ENCODE measurements around the gene KCNE2.

KCNE2 gene, protein sequence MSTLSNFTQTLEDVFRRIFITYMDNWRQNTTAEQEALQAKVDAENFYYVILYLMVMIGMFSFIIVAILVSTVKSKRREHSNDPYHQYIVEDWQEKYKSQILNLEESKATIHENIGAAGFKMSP

DNA sequence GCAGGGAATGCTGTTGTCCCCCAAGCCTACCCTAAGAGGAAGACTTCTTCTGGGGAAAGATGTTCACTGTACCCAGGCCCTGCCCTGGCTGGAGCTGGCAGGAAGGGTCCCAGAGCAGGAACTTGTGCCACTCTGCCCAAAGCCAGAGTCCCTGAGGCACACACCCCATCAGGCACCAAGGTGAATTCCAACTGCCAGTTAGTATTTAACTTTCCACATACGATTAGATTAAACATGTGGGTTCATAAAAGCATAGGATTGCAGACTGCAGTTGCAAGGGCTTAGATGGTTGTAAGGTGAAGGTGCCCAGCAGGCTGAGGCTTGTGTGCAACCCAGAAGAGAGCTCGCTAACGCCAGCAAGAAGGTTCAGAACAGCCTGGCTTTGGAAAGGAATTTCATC is at the start of gene KCNE2:
TSS of gene KCNE2 (plus strand) at position 274 of the 400 bp plus-strand sequence. CDS start 6,473 bp downstream, outside the sequence.
- DNase-seq (ENCODE audit: low read depth), result no peak

DNA sequence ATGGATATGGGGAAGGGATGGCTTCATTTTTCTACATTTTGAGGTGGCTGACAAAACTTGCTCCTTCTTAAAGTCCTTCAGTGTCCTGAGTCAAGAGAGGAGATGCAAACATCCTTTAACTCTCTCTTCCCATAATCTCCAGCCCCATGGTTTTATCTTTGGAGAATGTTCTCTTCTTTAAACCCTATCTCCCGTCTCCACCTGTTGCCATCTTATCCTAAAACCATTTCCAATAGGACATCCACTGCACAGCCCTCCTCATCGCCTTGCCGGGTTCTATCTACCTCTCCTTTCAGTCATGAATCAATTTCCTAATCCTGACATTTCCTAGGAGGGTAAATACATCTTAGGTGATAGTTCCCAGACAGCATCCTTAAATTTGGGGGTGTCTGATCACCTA is 44.2 kb upstream of the KCNE2 start:
- no peak for DNase-seq (ENCODE audit: low read depth)

DNA sequence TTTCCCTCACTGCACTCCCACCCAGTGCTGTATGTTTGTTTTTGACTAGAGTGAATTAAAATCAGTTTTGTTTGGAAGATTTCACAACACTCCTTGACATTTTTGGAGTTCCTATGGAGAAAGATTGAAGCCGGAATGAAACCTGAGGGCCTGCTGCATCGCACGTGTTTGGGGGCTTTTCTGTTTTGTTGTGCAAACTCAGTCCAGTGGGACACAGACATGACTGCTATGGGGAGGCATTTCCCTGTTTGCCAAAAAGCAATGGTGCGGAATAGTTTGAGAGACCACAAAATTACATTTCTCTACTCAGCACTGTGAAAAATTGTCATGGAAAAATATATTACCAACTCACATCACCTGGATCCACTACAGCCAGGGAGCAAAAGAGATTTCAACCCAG is 43.8 kb upstream of the KCNE2 start:
- no peak for DNase-seq (ENCODE audit: low read depth)

DNA sequence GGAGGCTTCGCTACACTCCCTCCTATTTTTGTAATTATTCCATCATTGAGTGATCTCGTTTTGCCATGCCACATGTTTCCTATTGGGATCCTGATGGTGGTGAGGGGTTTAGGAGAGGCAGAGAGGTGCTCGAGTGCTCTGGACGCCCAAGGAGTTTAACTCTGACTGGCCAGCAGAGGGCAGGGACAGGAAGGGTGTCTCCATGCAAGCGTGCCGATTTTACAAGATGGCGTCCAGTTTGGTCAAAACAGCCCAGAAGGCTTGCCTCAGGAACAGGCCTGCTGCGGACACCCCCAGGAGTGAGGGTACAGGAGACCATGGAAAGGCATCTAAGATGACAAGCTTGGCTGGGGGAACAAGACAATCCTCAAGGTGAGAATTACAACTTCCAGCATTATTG is 33.8 kb upstream of the KCNE2 start:
- DNase-seq (ENCODE audit: low read depth), result no peak

DNA sequence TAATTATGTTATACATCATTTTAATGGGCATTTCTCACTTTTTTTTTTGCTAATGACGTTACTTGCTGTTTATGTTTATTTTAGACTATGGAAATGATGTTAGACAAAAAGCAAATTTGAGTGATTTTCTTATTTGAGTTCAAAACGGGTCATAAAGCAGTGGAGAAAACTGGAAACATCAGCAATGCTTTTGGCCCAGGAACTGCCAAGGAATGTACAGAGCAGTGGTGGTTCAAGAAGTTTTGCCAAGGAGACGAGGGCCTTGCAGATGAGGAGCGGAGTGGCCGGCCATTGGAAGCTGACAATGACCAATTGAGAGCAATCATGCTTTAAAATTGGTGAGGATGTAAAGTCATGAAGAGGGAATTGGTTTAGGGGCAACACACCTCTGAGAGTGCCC is 32.1 kb upstream of the KCNE2 start:
- DNase-seq (ENCODE audit: low read depth), result no peak

DNA sequence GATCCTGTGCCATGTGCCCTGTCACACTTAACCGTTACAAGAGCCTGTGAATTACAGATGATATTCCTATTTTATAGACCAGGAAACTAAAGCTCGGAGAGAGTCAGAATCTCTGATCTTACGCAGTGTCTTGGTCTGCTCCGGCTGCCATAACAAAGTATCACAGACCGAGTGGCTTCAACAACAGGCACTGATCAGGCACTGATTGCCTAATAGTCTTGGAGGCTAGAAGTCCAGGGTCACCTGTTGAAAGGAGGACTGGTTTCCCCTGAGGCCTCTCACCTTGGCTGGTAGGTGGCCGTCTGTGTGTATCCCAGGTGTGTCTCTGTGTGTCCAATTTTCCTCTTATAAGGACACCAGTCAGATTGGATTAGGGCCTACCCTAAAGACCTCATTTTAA is 31.5 kb upstream of the KCNE2 start:
- no peak for DNase-seq (ENCODE audit: low read depth)

DNA sequence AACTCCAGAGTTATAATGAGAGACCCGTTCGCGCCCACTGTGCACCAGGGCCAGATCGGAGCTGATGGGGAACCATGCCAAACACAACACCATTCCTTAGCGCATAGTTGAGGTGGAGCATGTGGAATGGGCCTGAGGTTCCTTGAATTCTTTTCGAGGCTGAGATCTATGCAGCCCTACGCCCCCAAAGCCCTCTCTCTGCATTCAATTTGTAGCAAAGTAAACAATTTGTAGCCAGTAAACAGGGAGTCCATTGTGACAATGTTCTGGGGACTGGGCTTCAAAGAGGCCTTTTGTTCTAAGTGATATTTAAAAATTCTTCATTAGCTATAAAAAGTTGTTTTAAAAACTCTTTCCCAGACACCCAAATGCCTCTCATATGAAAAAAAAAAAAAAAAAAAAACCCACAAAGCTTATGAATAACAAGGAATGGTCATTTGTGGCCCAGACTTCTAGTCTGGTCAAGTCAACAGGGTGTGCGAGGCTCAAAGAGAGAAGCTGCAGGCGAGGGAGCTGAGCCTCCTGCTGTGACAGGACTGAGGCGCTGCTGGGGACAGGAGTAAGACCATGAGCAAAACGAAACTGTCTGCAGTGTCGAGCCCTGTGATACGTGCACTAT is 30.6 kb upstream of the KCNE2 start:
- no peak for DNase-seq (ENCODE audit: low read depth)

DNA sequence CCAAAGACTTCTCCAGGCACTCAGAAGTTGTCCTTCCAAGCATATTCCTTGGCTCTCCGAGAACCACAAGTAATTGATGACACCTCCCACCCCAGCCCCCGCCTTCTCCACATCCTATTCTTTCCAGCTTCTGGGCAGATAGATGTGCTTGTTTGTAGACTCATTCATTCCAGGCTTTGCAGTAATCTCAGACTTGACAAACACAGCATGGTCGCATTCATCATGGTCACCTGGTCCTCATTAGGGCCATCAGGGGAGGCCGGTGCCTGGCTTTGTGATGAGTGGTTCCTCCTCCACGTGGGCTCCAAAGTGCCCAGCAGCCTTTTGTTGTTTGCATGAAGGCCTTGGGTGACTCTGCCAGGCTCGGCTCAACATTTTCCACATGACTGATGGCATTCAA is 28.5 kb upstream of the KCNE2 start:
- no peak for DNase-seq (ENCODE audit: low read depth)

DNA sequence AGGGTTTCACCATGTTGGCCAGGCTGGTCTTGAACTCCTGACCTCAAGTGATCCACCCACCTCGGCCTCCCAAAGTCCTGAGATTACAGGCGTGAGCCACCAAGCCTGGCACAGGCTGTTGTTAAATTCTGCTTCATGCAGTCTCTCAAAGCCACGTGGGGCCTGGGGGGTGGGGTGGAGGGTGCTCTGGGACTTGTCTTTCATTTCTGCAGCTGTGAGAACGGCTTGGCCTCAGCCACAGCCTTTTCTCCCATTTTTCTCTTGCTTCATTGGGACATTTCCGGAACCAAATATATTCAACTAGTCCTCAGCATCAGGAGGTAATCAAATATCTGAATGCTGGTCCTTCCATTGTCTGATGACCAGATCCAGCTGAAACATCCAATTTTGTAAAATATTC is 27.6 kb upstream of the KCNE2 start:
- no peak for DNase-seq (ENCODE audit: low read depth)

DNA sequence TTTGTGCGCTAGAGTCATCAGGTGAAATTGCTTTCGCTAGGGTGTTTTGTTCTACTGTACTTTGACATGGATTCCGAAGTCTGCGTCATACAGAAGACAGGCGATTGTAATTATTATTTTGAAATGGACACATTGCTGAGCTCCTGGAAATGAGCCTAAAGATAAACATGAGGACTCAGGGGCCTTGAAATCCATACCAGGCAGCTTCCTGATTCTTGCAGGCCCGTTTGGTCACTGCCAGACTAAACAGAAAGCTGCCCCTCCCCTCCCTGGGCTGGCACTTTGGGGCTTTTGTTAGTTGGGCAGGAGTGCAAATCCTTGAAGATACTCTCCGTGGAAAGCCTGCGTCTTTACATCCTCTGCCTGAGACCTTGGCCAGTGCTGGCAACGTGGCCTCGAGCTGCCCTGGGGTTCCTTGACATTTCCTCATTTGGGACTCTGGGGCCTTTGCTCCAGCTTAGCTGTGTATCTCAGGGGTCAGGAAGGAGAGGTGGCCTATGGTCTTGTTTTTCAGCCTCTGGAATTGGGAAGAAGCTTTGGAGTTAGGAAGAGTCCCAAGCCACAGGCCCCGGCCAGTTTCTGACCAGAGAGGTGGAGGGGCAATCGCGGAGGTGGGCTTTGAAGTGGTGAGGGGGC is 26.9 kb upstream of the KCNE2 start:
- no peak for DNase-seq (ENCODE audit: low read depth)

DNA sequence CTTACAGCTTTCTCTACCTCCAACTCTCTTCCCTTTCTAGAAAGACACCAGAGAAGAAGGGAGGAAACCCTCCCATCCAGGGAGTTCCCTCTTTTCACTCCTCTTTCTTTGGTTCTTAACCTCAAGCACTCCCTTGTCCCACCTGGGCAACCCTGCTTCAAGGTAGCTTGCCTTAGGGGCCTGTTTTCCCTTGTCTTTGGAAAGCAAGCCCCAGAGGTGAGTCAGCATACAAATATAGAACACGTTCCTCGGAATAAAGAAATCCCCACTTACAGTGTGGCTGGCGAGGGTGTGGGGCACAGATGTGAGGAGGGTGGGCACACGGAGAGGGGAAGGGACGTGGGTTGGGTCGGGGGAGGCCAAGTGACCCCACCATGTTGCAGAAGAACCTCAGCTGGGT is 26.1 kb upstream of the KCNE2 start:
- DNase-seq (ENCODE audit: low read depth), result no peak

DNA sequence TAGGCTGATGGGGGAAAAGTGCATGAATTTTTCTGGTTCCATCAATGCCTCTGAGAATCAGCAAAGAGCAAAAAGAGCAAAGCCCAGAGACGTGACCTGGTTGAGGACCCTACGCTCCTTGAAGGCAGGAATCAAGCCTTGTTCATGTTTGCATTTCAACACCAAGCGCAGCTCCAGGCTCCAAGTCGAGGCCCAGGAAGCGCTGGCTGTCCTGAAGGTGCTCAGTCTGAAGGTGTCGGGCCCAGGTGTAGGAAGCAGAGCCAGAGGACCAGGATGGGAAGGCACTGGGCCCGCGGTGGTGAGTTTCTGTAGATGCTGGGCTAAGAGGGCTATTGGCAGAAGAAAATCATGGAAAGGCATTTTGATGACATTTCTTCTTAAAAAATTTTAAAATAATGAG is 25.6 kb upstream of the KCNE2 start:
- DNase-seq (ENCODE audit: low read depth), result no peak

DNA sequence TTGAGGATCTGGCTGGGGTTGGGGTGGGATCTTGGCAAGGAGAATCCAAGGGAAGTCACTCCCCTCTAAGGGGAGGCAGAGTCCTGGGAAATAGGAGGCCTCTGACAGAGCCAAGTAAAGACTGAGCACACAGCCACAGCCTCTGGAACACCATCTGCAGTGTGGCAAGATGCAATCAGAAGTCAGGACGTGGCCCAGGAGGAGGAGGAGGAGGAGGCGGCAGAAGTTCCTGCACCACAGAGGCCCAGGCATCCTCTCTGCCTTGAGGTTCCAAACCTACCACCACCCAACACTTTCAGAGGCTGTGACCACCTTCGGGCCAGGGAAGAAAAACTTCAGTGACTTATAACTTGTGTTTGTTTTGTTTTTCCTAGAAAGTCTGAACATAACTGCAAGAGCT is 23.7 kb upstream of the KCNE2 start:
- no peak for DNase-seq (ENCODE audit: low read depth)

DNA sequence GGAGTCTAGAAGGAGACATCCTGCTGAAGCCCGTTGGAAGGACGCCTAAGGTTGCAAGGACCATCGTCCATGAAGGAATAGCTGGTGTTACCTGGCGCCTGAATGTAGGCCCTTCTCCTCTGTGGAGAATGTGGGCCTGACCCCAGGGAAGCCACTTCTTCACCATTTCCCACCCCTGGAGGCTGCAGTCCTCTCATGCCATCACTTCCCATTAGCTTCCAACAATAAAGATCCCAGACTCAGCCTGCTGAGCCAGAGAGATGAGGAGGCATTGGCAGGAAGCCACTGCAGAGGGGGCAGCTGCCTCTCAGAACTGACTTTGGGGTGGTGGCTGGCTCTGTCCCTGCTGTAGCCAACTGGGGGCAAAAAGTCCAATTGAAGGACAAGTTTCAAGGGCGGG is 21.3 kb upstream of the KCNE2 start:
- DNase-seq (ENCODE audit: low read depth), result no peak

DNA sequence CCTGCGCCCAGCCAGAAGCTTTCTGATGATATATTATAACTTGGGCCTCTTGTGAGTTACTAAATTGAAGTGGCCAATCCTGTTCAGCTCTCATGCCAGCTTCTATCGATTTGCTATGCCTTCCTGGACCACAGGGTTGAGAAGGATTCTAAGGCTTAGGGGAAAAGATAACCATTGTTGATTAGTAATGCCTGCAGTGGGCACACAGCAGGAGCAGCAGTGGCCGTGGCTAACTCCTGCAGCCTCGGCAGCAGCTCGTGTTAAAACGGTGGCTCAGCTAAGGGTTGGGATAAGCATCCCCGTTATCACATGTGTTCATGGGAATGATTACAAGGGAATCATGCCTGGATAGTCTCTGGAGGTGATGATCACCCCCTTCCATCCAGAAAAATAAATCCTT is 20.5 kb upstream of the KCNE2 start:
- no peak for DNase-seq (ENCODE audit: low read depth)

DNA sequence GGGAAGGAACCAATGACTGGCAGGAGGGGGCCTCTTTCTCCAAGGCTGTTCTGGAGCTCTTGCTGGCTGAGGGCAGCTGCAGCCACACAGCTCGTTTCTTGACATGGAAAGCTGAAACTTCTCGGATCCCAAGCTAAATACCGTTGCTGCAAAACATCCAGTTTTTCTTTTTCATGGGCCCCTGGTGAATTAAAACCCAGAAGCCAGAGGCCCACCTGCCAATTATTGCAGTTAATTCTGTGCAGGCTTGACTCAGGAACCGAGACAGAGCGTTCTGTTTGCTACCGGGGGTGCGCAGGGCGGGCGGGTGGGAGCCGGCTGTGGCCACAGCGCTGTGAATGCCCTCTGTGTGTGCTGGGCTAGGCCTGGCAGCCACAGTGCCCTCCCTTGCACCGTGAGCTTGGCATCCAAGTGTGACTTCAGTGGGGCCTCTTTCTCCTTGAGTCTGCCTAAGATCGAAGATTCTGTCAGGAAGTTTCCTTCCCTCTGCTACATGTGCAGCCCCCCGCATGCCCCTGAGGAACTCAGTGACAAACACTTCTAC is 19.9 kb upstream of the KCNE2 start:
- DNase-seq (ENCODE audit: low read depth), result no peak

DNA sequence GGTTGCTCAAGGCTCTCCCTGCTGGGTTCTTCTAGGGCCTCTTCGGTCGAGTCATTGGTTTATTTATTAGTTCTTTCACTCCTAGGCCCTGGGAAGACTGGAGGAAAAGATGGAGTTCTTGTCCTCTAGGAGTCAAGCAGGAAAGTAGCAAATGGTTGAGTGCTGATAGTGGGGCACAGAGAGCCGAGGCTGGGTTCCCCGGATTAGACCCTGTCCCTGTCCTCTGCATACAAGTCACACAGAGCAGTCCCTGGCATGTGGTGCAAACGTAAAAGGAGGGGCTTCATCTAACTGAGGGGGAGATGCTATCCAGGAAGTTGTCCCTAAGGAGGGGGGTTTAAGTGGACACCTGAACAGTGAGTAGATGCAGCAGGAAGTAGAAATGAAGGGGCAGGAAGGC is 19.2 kb upstream of the KCNE2 start:
- DNase-seq (ENCODE audit: low read depth), result no peak

DNA sequence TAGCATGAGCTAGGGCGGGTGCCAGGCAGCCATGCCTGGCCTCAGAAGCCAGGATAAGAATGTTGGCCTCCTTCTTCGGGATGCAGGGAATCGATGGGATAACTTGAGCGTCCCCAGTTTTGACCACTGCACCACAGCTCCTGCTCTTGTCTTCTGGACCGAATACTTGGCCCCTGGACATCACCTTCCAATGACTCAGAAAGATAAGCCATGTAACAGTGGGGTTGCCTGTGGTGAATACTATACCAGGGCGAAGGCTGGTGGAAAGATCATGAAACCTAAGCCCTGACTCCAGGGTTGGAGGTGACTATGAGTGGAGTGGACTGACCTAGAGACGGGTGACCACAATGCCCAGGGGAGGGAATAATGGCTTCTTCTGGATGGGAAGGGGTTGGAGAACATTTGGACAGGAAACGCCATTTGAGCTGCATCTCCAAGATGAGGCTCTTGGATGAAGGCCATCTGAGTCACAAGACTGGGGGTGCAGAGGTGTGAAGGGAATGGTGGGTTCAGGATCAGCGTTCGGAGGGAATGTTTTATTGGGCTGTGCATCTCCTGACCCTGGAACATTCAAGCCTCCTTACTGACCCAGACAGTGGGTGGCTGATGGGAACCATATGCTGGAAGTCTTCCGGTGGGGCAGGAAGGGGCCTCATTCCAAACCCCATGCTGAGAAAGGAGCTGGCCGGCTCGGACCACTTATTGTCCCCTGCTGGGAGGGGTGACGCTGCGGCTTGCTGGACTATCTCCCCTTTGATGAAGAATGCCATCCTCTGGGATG is 18.5 kb upstream of the KCNE2 start:
- DNase-seq (ENCODE audit: low read depth), result no peak

DNA sequence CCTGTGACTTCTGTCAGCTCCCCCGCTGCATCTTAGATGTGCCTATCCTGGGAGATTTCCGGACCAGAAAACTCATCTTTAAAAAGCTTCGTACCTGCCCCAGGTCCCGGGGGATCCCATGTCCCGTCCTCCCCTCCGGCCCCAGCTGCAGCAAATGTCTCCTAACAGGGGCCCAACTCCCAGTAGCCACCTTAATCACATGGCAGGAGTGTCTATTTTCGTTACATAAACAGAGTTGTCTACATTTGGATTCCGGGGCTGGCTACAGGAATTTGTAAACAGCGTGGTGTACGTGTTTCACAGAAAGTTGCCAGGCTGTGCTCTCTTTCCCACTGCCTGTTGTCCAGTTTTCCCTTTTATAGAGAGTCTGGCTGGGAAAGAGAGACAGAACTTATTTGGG is 17.9 kb upstream of the KCNE2 start:
- no peak for DNase-seq (ENCODE audit: low read depth)

DNA sequence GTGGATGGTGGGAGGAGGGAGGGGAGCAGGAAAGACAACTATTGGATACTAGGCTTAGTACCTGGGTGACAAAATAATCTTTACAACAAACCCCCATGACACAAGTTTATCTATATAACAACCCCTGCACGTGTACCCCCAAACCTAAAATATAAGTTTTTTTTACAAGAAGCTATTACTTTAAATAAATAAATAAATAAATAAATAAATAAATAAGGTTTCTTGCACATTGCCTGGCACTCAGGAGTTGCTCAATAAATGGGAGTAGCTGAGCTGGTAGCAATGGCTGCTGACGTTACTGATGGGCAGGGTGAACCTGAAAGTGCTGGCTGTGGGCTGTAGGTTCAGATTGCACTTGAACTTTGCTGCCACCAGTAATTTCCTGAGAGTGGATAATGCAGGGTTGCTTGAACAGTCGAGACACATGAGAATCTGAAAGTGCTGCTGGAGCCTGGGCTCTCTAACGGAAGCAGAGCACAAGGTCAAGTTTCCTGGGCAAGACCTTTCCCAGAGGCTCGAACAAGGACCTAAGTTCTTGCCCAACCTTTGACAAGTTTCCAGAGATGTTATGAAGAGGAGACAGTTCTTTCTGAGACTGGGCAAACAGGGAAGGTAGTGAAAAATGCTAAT is 14.8 kb upstream of the KCNE2 start:
- no peak for DNase-seq (ENCODE audit: low read depth)

DNA sequence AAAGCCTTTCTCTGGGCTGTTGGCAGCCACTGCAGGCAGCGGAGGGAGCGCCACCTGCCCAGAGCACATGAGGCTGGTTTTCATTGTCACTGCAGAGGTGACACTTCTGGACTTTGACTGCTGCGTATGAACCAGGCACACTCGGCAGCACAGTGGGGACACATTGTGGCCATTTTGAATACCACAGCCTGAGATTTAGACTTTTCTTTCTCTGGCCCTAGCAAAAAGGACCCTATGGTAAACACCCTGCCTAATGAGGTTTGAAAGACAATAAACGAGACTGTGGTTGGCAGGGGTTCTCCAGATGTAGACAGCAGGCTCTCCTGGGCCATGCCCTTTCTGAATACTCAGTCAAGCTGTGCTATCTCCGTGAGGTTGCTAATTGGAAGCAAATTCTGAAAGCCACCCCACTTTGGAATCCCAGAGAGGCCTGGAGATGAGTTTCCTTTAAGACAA is 12.0 kb upstream of the KCNE2 start:
- no peak for DNase-seq (ENCODE audit: low read depth)

DNA sequence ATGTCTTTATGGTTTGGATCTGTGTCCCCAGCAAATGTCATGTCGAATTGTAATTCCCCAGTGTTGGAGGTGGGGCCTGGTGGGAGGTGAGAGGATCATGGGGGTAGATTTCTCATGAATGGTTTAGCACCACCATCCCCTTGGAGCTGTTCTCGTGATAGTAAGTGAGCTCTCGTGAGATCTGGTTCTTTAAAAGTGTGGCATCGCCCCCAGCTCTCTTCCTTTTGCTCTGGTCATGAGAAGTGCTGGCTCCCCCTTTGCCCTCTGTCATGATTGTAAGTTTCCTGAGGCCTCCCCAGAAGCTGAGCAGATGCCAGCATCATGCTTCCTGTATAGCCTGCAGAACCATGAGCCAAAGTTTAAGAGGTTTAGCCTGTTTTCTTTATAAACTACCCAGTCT is 11.2 kb upstream of the KCNE2 start:
- DNase-seq (ENCODE audit: low read depth), result no peak

Measured in activated T-cell treated with anti-CD3 and anti-CD28 coated beads for 1 hour (primary cell).